ENCODE data around the gene MAPK12. TPM values are rescaled to one million over a fixed set of nuclear protein-coding genes. Genes with fewer than 3 reads are reported as not detected.
A peak's percentile ranks its signal among the peaks of the same experiment; 100 is the strongest.

The MAPK12 gene
- total and polyA plus RNA-seq, 2 donors (not counting 1 experiment from before 2014, with no cell fraction given) = 6.5 to 7.8 TPM

GRCh38 chr22:50245214-50246072 lies 16.0 kb downstream of the MAPK12 start:
- H2AFZ ChIP-seq (ENCODE audit: insufficient read depth, low read depth, low read length, poor library complexity, severe bottlenecking) = peak overlapping the region; percentile 85
- no peak for TF ChIP-seq EZH2 (IDR thresholded peaks at IDR 0.05; ENCODE audit: borderline replicate concordance, insufficient read depth, low read depth, low read length, poor library complexity, severe bottlenecking)
- TF ChIP-seq CTCF (IDR thresholded peaks at IDR 0.05) = no peak

More at GRCh38 chr22:50245214-50246072, 16.0 kb downstream of the MAPK12 start:
- ChIA-PET POLR2A (interaction anchor here (1.6 kb wide), 1 partner anchor 55 kb away, joined by 8 read pairs; no protein-coding TSS in a partner anchor), CTCF (interaction anchor here (1.1 to 2.9 kb wide), 3 partner anchors 97 to 376 kb away, joined by 4 to 16 read pairs (median 7); partner anchors contain the start of gene SCO2)
- Mint-ChIP-seq H3K4me3 (peak overlapping the region; percentile 96), H3K4me1 (peaks cover 45% of the 10 kb centered on the region), H3K27ac (peak overlapping the region; percentile 99), H3K9me3 (ENCODE audit: insufficient read depth) (no peaks in the 10 kb centered on the region), H3K27me3 (no peaks in the 10 kb centered on the region)
- H3K27me3 ChIP-seq (replicated peaks in 1 of 4; ENCODE audit: control extremely low read depth in 1 of 4, control insufficient read depth in 3 of 4, insufficient read depth in 4 of 4, low read length in 3 of 4) = no peaks in the 10 kb centered on the region
- H3K27ac ChIP-seq (ENCODE audit: low read length in 2 of 2) = peak overlapping the region; percentile 91 to 96
- intact Hi-C loops (cut with micrococcal nuclease) = loop anchor here (1.0 to 2.0 kb wide), 5 partner anchors 25 to 375 kb away; partner anchors contain the start of genes MAPK11 and SCO2
- 21% methylated on average over 44 of the region's 53 CpGs for whole genome bisulfite sequencing (ENCODE audit: insufficient coverage)
- H3K4me3 ChIP-seq (ENCODE audit: control extremely low read depth in 1 of 5, extremely low read depth in 1 of 5, insufficient read depth in 1 of 5, low read depth in 2 of 5, low read length in 4 of 5) = peak overlapping the region; percentile 35 to 99 (median 90)
- peaks cover 72% of the 10 kb centered on the region for H3K79me2 ChIP-seq (ENCODE audit: control insufficient read depth, insufficient read depth, low read length)
- no peaks in the 10 kb centered on the region for H3K9me3 ChIP-seq (ENCODE audit: control extremely low read depth in 1 of 3, control insufficient read depth in 2 of 3, insufficient read depth in 1 of 3, low read length in 2 of 3)
- ATAC-seq (ENCODE audit: low read depth) (peak; percentile 46), DNase-seq (no peak)
- H3K36me3 ChIP-seq (replicated peaks in 1 of 2; ENCODE audit: control extremely low read depth in 1 of 2, control insufficient read depth in 1 of 2, extremely low read depth in 1 of 2, insufficient read depth in 2 of 2, low read length in 1 of 2) = peaks cover 0 to 29% of the 10 kb centered on the region in 2 experiments
- peaks cover 73% of the 10 kb centered on the region for H4K20me1 ChIP-seq (ENCODE audit: control insufficient read depth, insufficient read depth, low read length, poor library complexity, severe bottlenecking)
- peak overlapping the region; percentile 88 for H3K9ac ChIP-seq (ENCODE audit: low read length)
- peak overlapping the region; percentile 93 for H3K4me2 ChIP-seq (replicated peaks; ENCODE audit: low read depth, low read length, poor library complexity, severe bottlenecking)
- H3K4me1 ChIP-seq (ENCODE audit: control insufficient read depth in 2 of 2, insufficient read depth in 2 of 2, low read length in 2 of 2) = peaks cover 41 to 75% of the 10 kb centered on the region in 2 donors

All from B cell (primary cell).